Sigmoid colon (tissue), 7 donors: ENCODE results near the gene ALKBH3. TPM values are rescaled to one million over a fixed set of nuclear protein-coding genes. Genes with fewer than 3 reads are reported as not detected.

ENCODE experiments used
- DNase-seq: peaks from one replicate; pipeline ENCODE4 v3.0.0-alpha.2; 2019
- H3K27ac ChIP-seq, 4 donors: fragments of 200-600 bp; sonication (generic); one replicate each; pipeline ENCODE4 v1.5.1; 2016 to 2019; ENCODE audit warnings: mild to moderate bottlenecking in 1 of 4
- H3K27me3 ChIP-seq, 3 donors: fragments of 200-600 bp; sonication (generic); one replicate each; pipeline ENCODE4 v1.5.1; 2019; ENCODE audit warnings: mild to moderate bottlenecking in 1 of 3
- H3K36me3 ChIP-seq, 4 donors: fragments of 200-600 bp; sonication (generic); one replicate each; pipeline ENCODE4 v1.5.1; 2016 to 2019
- H3K4me1 ChIP-seq, 4 donors: fragments of 200-600 bp; sonication (generic); one replicate each; pipeline ENCODE4 v1.5.1; 2017 to 2019
- H3K4me3 ChIP-seq, 4 donors: fragments of 200-600 bp; sonication (generic); one replicate each; pipeline ENCODE4 v1.5.1; 2017 to 2019; ENCODE audit warnings: mild to moderate bottlenecking in 2 of 4, moderate library complexity in 1 of 4
- H3K9me3 ChIP-seq, 4 donors: fragments of 200-600 bp in 3 of 4; sonication (generic) in 3 of 4; one replicate each; pipeline versions ENCODE4 v1.5.1 to v1.6.1; 2013 to 2019
- CTCF ChIP-seq, 4 experiments: fragments of 450-650 bp in 3 of 4; fragments of 200-600 bp in 1 of 4; IDR thresholded peaks; one replicate each; pipeline ENCODE4 v1.5.1; 2016 to 2019; ENCODE audit warnings: antibody characterized with exemption in 4 of 4, mild to moderate bottlenecking in 3 of 4, moderate library complexity in 2 of 4
- EP300 ChIP-seq, 4 donors: sonication (generic); formaldehyde crosslinking; IDR thresholded peaks; one replicate each; pipeline ENCODE4 v1.6.1; 2017; ENCODE audit warnings: antibody characterized with exemption in 4 of 4
- POLR2A ChIP-seq, 2 donors: fragments of 450-650 bp; IDR thresholded peaks; one replicate each; pipeline ENCODE4 v1.6.1; 2016; ENCODE audit warnings: antibody characterized with exemption in 2 of 2, mild to moderate bottlenecking in 2 of 2, moderate library complexity in 2 of 2
- POLR2AphosphoS5 ChIP-seq, 4 donors: sonication (generic); formaldehyde crosslinking; IDR thresholded peaks; one replicate each; pipeline ENCODE4 v1.6.1; 2017; ENCODE audit warnings: antibody characterized with exemption in 4 of 4
- WGBS, 2 donors: extraction: QIAGEN DNeasy Blood & Tissue Kit; methylation state at CpG; one replicate each; pipeline ENCODE4 v1.1.7; 2013; 5-methylcytosine and 5-hydroxymethylcytosine counted together
- intact Hi-C: fragments of 100-400 bp; cut with DNase I; formaldehyde crosslinking; loops from one replicate; pipeline ENCODE4 v1.15.1; 2023
- polyA plus RNA-seq, 3 donors: library from polyadenylated mRNA; stranded (reverse); fragments of 200-250 nt; gene quantifications; one replicate each; pipeline ENCODE4 v1.2.3, GENCODE V29; 2013
- total RNA-seq, 4 donors: library from RNA; depleted of rRNA; stranded (reverse); fragments of >200 nt; gene quantifications; one replicate each; pipeline ENCODE4 v1.1.0, GENCODE V29; 2016
- donor health status: healthy with polysubstance abuse.
- donor health status: Bipolar disorder and iron deficiency.
- donor health status: healthy.

ALKBH3 gene
- total and polyA plus RNA-seq, 7 donors = 15.7 to 31.2 (median 27.3) TPM

- TF ChIP-seq EP300 (IDR thresholded peaks at IDR 0.05) (no peak), POLR2A (IDR thresholded peaks at IDR 0.05) (no peak), POLR2AphosphoS5 (IDR thresholded peaks at IDR 0.05) (no peak), CTCF (IDR thresholded peaks at IDR 0.05) (no peak)
- Histone ChIP-seq H3K4me3 (no peak overlapping the region), H3K4me1 (peaks cover 0 to 11% (median 2%) of the 10 kb centered on the region in 4 donors), H3K36me3 (no peaks in the 10 kb centered on the region), H3K27me3 (no peaks in the 10 kb centered on the region), H3K9me3 (peaks cover 0 to 3% (median 0%) of the 10 kb centered on the region in 4 donors), H3K27ac (no peak overlapping the region)
- intact Hi-C loops = no loop called here
- WGBS, 2 donors = 82 to 86% methylated on average over 2 of the region's 2 CpGs
- DNase-seq = no peak
Observed at GRCh38 chr11:43963279-43963620, 82.6 kb downstream of the ALKBH3 start.

- DNase-seq = no peak
- intact Hi-C loops = no loop called here
- no peaks in the 10 kb centered on the region for H3K36me3 ChIP-seq
- TF ChIP-seq POLR2A (IDR thresholded peaks at IDR 0.05) = no peak
- TF ChIP-seq POLR2AphosphoS5 (IDR thresholded peaks at IDR 0.05) = no peak
- TF ChIP-seq EP300 (IDR thresholded peaks at IDR 0.05) = no peak
- no peak for TF ChIP-seq CTCF (IDR thresholded peaks at IDR 0.05)
- 51 to 80% methylated on average over 2 of the region's 2 CpGs for WGBS, 2 donors
- no peak overlapping the region for H3K27ac ChIP-seq
- H3K4me1 ChIP-seq = peaks cover 0 to 4% (median 2%) of the 10 kb centered on the region in 4 donors
- H3K4me3 ChIP-seq = no peak overlapping the region
- H3K27me3 ChIP-seq = no peaks in the 10 kb centered on the region
- H3K9me3 ChIP-seq = peaks cover 0 to 3% (median 0%) of the 10 kb centered on the region in 4 donors
Observed at GRCh38 chr11:43967661-43968060, 87.0 kb downstream of the ALKBH3 start.

GRCh38 chr11:43968719-43969118 lies 88.1 kb downstream of the ALKBH3 start:
- peaks cover 0 to 3% (median 0%) of the 10 kb centered on the region in 4 donors for H3K9me3 ChIP-seq
- no peaks in the 10 kb centered on the region for H3K36me3 ChIP-seq
- TF ChIP-seq EP300 (IDR thresholded peaks at IDR 0.05) (no peak), POLR2A (IDR thresholded peaks at IDR 0.05) (no peak), POLR2AphosphoS5 (IDR thresholded peaks at IDR 0.05) (no peak), CTCF (IDR thresholded peaks at IDR 0.05) (no peak)
- no peak overlapping the region for H3K4me3 ChIP-seq
- no peaks in the 10 kb centered on the region for H3K4me1 ChIP-seq
- intact Hi-C loops = no loop called here
- WGBS, 2 donors = 76 to 82% methylated on average over 4 of the region's 4 CpGs
- DNase-seq = no peak
- no peaks in the 10 kb centered on the region for H3K27me3 ChIP-seq
- no peak overlapping the region for H3K27ac ChIP-seq

- DNase-seq = no peak
- H3K27ac ChIP-seq = no peak overlapping the region
- H3K9me3 ChIP-seq = peaks cover 0 to 3% (median 0%) of the 10 kb centered on the region in 4 donors
- TF ChIP-seq CTCF (IDR thresholded peaks at IDR 0.05) = no peak
- no peaks in the 10 kb centered on the region for H3K36me3 ChIP-seq
- H3K4me3 ChIP-seq = no peak overlapping the region
- H3K27me3 ChIP-seq = no peaks in the 10 kb centered on the region
- no peaks in the 10 kb centered on the region for H3K4me1 ChIP-seq
- intact Hi-C loops = no loop called here
- 15 to 24% methylated on average over 4 of the region's 4 CpGs for WGBS, 2 donors
Observed at GRCh38 chr11:43969543-43969942, 88.9 kb downstream of the ALKBH3 start.

Other genes starting within 250 kb of the ALKBH3 start
- 10 to 100 TPM; 29.6 to 40.3 (median 36.0) TPM for gene HSD17B12, start 200.1 kb upstream of the ALKBH3 start, total RNA-seq
- gene HSD17B12, start 200.1 kb upstream of the ALKBH3 start, polyA plus RNA-seq = 10 to 100 TPM; 21.6 to 53.4 (median 23.4) TPM
- gene C11orf96, start 61.8 kb downstream of the ALKBH3 start, total RNA-seq = 100 to 1,000 TPM in 2 of 4 donors, 10 to 100 TPM in 2; 47.4 to 336 (median 95.6) TPM
- gene C11orf96, start 61.8 kb downstream of the ALKBH3 start, polyA plus RNA-seq = 10 to 100 TPM in 2 of 3 donors, 1 to 10 TPM in 1; 7.4 to 29.3 (median 24.6) TPM
- gene ACCSL, start 167.2 kb downstream of the ALKBH3 start, total RNA-seq = under 1 TPM in 1 of 4 donors, not detected in 3; 0.27 TPM
- gene ACCSL, start 167.2 kb downstream of the ALKBH3 start, polyA plus RNA-seq = not detected
- gene ACCS, start 185.4 kb downstream of the ALKBH3 start, total RNA-seq = 10 to 100 TPM; 11.4 to 52.6 (median 14.3) TPM
- 10 to 100 TPM in 1 of 3 donors, 1 to 10 TPM in 2; 1.8 to 10.7 (median 7.9) TPM for gene ACCS, start 185.4 kb downstream of the ALKBH3 start, polyA plus RNA-seq
- 10 to 100 TPM; 46.3 to 68.1 (median 61.2) TPM for gene EXT2, start 214.8 kb downstream of the ALKBH3 start, total RNA-seq
- gene EXT2, start 214.8 kb downstream of the ALKBH3 start, polyA plus RNA-seq = 10 to 100 TPM in 2 of 3 donors, 1 to 10 TPM in 1; 6.6 to 28.5 (median 11.8) TPM